ENCODE results near the gene NEAT1.

The NEAT1 gene

GRCh38 chr11:65436412-65437032 lies 13.9 kb downstream of the NEAT1 start:
- no peak for TF ChIP-seq EZH2phosphoT487 (IDR thresholded peaks at IDR 0.05; ENCODE audit: borderline replicate concordance)
- no peak for TF ChIP-seq CTCF (conservative IDR thresholded peaks at IDR 0.05; ENCODE audit: low read length)
- H3K9ac ChIP-seq (ENCODE audit: low read depth, low read length, poor library complexity, severe bottlenecking) = no peak overlapping the region
- H3K4me3 ChIP-seq (ENCODE audit: low read length, poor library complexity, severe bottlenecking) = no peak overlapping the region
- no peaks in the 10 kb centered on the region for H3K9me3 ChIP-seq (ENCODE audit: insufficient read depth, low read depth, low read length)
- peaks cover 49% of the 10 kb centered on the region for H3K79me2 ChIP-seq (ENCODE audit: insufficient read depth, low read length)
- H3K9me2 ChIP-seq (replicated peaks; ENCODE audit: low read depth, low read length) = no peaks in the 10 kb centered on the region
- 0 out of 2 replicates have a peak, but pooled peaks cover 2% of the 10 kb centered on the region for H3F3A ChIP-seq (ENCODE audit: low read depth)
- no peak overlapping the region for H3K4me2 ChIP-seq (ENCODE audit: low read depth, low read length, poor library complexity, severe bottlenecking)
- peaks cover 13% of the 10 kb centered on the region for H3K4me1 ChIP-seq (ENCODE audit: insufficient read depth, low read length, poor library complexity, severe bottlenecking)
- peaks cover 12% of the 10 kb centered on the region; the same call in 1 of the 2 replicates for H3K36me3 ChIP-seq (ENCODE audit: insufficient read depth, low read length)
- no peaks in the 10 kb centered on the region for H3K27me3 ChIP-seq (ENCODE audit: insufficient read depth, low read length, poor library complexity, severe bottlenecking)
- H4K20me1 ChIP-seq (ENCODE audit: insufficient read depth, low read length, poor library complexity, severe bottlenecking) = peaks cover 15% of the 10 kb centered on the region
- H2AFZ ChIP-seq (ENCODE audit: low read length) = no peak overlapping the region

- Histone ChIP-seq H2AFZ (ENCODE audit: low read length) (no peak overlapping the region), H3K9me2 (replicated peaks; ENCODE audit: low read depth, low read length) (no peaks in the 10 kb centered on the region), H3K9ac (ENCODE audit: low read depth, low read length, poor library complexity, severe bottlenecking) (no peak overlapping the region), H3F3A (ENCODE audit: low read depth) (no peaks in the 10 kb centered on the region), H3K27me3 (ENCODE audit: insufficient read depth, low read length, poor library complexity, severe bottlenecking) (no peaks in the 10 kb centered on the region), H3K79me2 (ENCODE audit: insufficient read depth, low read length) (peaks cover 38% of the 10 kb centered on the region), H3K4me1 (ENCODE audit: insufficient read depth, low read length, poor library complexity, severe bottlenecking) (peaks cover 2% of the 10 kb centered on the region), H3K4me3 (ENCODE audit: low read length, poor library complexity, severe bottlenecking) (no peak overlapping the region), H3K4me2 (ENCODE audit: low read depth, low read length, poor library complexity, severe bottlenecking) (no peak overlapping the region), H3K9me3 (ENCODE audit: insufficient read depth, low read depth, low read length) (no peaks in the 10 kb centered on the region), H4K20me1 (ENCODE audit: insufficient read depth, low read length, poor library complexity, severe bottlenecking) (peaks cover 13% of the 10 kb centered on the region), H3K36me3 (ENCODE audit: insufficient read depth, low read length) (peaks cover 12% of the 10 kb centered on the region; the same call in 1 of the 2 replicates)
- TF ChIP-seq CTCF (conservative IDR thresholded peaks at IDR 0.05; ENCODE audit: low read length) (no peak), EZH2phosphoT487 (IDR thresholded peaks at IDR 0.05; ENCODE audit: borderline replicate concordance) (no peak)
These were observed 15.0 kb downstream of the NEAT1 start for GRCh38 chr11:65437436-65438227.

DNA sequence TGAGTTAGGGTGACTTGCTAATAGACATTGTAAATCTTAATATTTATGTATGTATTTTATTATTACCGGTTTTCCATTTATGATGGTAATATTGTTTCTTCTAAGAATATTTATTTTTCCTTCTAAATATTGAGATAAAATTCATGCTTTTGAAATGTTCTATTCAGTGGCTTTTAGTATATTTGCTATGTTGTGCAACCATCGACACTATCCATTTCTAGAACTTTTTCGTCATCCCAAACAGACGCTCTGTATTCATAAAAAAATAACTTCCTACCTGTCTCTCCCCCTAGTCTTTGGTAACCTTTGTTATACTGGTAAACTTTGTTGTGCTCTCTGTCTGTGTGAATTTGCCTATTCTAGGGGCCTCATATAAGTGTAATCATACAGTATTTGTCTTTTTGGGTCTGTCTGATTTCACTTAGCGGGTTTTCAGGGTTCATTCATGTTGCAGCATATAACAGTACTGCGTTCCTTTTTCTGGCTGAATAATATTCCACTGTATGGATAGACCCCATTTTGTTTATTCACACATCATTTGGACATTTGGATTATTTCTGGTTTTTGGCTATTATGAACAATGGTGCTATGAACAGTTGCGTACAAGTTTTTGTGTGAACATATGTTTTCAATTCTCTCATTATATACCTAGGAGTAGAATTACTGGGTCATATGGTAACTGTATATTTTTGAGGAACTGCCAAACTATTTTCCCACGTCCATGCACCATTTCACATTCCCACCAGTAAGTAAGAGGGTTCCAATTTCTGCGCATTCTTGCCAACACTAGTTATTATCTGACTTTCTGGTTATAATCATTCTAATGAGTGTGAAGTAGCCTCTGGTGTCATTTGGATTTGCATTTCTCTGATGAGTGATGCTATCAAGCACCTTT lies 15.9 kb downstream of the NEAT1 start:
- Histone ChIP-seq H3K27me3 (ENCODE audit: insufficient read depth, low read length, poor library complexity, severe bottlenecking) (no peaks in the 10 kb centered on the region), H3K4me1 (ENCODE audit: insufficient read depth, low read length, poor library complexity, severe bottlenecking) (peaks cover 8% of the 10 kb centered on the region), H4K20me1 (ENCODE audit: insufficient read depth, low read length, poor library complexity, severe bottlenecking) (peaks cover 14% of the 10 kb centered on the region), H3K9me3 (ENCODE audit: insufficient read depth, low read depth, low read length) (no peaks in the 10 kb centered on the region), H2AFZ (ENCODE audit: low read length) (no peak overlapping the region), H3K9ac (ENCODE audit: low read depth, low read length, poor library complexity, severe bottlenecking) (no peak overlapping the region), H3K36me3 (ENCODE audit: insufficient read depth, low read length) (peaks cover 12% of the 10 kb centered on the region; the same call in 1 of the 2 replicates), H3F3A (ENCODE audit: low read depth) (no peaks in the 10 kb centered on the region), H3K9me2 (replicated peaks; ENCODE audit: low read depth, low read length) (no peaks in the 10 kb centered on the region), H3K79me2 (ENCODE audit: insufficient read depth, low read length) (peaks cover 31% of the 10 kb centered on the region; the same call in 1 of the 2 replicates), H3K4me3 (ENCODE audit: low read length, poor library complexity, severe bottlenecking) (no peak overlapping the region), H3K4me2 (ENCODE audit: low read depth, low read length, poor library complexity, severe bottlenecking) (no peak overlapping the region)
- TF ChIP-seq EZH2phosphoT487 (IDR thresholded peaks at IDR 0.05; ENCODE audit: borderline replicate concordance) = no peak
- TF ChIP-seq CTCF (conservative IDR thresholded peaks at IDR 0.05; ENCODE audit: low read length) = no peak
